Ureter (tissue), 1 donor: ENCODE data around the gene RNF112. TPM values are rescaled to one million over a fixed set of nuclear protein-coding genes. Genes with fewer than 3 reads are reported as not detected.

Experiments
- DNase-seq: peaks from one replicate; pipeline ENCODE4 v3.0.0-alpha.2; 2020; ENCODE audit warnings: low spot score
- total RNA-seq: library from RNA; stranded (reverse); gene quantifications from one replicate; pipeline ENCODE4 v1.2.4, GENCODE V29; 2023
- donor health status: DM: yes; HTN: yes; CAD: no.

The RNF112 gene
- total RNA-seq, 1 donor from 2014 or later = 20.7 TPM

GRCh38 chr17:19374136-19374535 lies 36.9 kb upstream of the RNF112 start:
- DNase-seq = no peak

GRCh38 chr17:19375732-19376131 lies 35.3 kb upstream of the RNF112 start:
- DNase-seq = no peak

- no peak for DNase-seq
These were observed 34.2 kb upstream of the RNF112 start for GRCh38 chr17:19376811-19377210.

DNA sequence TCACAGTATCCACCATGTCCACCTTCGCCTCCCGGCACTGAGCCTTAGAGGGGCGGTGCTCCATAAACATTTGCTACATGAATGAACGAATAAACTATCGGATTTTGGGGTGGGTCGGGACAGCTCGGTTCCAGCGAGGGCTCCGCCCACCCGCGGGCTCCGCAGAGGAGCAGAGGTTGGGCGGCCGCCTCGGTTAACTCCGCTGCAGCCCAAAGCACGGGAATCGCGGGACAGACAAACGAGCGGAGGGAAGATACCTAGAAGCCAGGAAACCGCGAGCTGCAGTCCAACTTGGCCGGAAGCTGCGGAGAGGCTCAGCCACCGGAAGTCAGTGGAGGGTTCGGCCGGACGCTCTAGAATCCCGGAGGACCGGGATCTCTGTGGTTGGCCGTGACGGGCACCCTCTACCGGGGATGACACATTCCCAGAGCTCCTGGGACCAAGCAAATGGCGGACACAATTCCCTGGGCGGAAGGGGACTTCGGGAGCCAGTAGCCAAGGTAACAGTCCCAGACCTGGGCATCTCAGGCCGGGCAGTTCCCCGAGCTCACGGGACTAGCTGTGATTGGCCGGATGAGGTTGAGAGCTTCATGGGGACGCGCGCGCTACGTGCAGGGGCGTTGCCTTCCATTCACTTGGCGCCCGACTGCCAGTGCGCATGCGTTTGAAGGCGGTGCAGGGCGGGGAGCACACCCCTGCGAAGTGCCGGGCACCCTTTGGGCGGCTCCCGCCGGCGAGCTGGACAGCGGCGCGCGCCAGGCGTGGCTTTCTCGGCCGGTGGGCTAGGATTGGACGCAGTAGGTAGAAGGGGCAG lies 33.2 kb upstream of the RNF112 start:
- peak; percentile 98 for DNase-seq

DNA sequence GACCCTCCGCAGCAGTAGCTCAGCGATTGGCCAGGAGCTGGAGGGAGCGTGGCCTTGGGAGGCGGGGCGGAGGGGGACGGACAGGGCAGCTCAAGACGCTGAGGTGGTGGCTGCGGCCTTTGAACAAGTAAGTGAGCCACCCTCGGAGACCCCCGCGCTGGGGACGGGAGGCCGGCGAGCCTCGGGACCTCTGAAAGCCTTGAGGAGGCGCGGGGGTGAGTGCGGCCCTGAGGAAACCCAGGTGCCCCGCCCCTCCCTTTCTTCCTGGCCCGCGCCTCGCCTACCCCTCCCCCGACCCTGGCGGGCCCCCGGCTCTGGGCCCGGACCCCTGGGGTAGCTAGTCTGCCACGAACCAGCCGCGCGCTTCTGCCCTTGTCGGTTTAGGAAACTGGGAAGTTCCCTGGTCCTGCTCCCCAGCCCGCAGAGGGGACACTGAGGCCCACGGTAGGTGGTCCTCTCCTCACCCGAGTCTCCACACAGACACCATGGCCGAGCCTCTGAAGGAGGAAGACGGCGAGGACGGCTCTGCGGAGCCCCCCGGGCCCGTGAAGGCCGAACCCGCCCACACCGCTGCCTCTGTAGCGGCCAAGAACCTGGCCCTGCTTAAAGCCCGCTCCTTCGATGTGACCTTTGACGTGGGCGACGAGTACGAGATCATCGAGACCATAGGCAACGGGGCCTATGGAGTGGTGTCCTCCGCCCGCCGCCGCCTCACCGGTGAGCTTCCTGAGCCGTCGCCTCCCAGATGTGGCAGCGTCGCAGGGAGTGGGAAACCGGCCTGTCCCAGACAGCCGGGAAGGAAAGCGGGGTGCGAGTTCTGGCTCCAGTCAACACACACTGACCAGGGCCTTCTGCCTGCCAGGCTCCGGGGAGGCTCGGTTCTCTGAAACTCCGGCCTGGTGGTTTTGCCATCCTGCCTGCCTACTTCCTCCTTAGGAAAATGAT lies 32.3 kb upstream of the RNF112 start, which contains the start of gene MAPK7:
Gene MAPK7, plus strand, starts transcription at position 83 of the 945 bp plus-strand sequence. Its CDS starts 403 bp downstream, at position 486.
- no peak for DNase-seq

- DNase-seq = no peak
These were observed 31.5 kb upstream of the RNF112 start for GRCh38 chr17:19379361-19380065.

DNA sequence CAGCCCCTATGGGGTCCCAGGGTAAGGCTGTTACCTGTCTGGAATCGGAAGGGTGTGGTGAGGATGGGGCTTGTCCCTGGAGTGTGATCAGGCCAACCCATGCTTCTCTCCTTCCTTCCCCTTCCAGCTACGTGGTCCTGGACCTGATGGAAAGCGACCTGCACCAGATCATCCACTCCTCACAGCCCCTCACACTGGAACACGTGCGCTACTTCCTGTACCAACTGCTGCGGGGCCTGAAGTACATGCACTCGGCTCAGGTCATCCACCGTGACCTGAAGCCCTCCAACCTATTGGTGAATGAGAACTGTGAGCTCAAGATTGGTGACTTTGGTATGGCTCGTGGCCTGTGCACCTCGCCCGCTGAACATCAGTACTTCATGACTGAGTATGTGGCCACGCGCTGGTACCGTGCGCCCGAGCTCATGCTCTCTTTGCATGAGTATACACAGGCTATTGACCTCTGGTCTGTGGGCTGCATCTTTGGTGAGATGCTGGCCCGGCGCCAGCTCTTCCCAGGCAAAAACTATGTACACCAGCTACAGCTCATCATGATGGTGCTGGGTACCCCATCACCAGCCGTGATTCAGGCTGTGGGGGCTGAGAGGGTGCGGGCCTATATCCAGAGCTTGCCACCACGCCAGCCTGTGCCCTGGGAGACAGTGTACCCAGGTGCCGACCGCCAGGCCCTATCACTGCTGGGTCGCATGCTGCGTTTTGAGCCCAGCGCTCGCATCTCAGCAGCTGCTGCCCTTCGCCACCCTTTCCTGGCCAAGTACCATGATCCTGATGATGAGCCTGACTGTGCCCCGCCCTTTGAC lies 30.3 kb upstream of the RNF112 start:
- DNase-seq = no peak

DNA sequence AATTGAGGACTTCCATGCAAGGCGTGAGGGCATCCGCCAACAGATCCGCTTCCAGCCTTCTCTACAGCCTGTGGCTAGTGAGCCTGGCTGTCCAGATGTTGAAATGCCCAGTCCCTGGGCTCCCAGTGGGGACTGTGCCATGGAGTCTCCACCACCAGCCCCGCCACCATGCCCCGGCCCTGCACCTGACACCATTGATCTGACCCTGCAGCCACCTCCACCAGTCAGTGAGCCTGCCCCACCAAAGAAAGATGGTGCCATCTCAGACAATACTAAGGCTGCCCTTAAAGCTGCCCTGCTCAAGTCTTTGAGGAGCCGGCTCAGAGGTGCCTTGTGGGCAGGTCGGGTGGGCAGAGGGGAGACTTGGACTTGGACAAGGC lies 29.7 kb upstream of the RNF112 start:
- no peak for DNase-seq

- DNase-seq = no peak
These were observed 29.1 kb upstream of the RNF112 start for GRCh38 chr17:19381741-19382444.

DNA sequence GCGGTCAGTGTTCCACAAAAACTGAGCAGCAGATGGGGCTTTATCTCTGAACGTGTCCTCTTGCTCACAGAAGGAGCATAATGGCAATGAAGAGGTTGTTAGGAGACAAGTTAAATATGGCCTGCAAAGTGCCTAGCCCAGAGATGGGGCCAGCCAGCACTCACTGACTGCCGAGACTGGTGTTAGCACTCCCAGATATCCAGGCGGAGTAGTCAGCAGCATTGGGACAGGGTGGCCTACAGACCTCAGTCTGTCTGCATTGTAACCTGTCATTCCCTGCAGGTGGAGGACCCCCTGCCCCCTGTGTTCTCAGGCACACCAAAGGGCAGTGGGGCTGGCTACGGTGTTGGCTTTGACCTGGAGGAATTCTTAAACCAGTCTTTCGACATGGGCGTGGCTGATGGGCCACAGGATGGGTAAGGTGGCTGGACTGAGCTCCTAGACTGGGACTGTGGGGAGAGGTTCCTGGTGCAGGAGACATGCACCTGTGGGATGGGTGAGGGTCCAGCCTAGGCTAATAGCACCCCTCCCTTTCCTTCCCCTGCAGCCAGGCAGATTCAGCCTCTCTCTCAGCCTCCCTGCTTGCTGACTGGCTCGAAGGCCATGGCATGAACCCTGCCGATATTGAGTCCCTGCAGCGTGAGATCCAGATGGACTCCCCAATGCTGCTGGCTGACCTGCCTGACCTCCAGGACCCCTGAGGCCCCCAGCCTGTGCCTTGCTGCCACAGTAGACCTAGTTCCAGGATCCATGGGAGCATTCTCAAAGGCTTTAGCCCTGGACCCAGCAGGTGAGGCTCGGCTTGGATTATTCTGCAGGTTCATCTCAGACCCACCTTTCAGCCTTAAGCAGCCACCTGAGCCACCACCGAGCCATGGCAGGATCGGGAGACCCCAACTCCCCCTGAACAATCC lies 28.2 kb upstream of the RNF112 start:
- DNase-seq = no peak

DNA sequence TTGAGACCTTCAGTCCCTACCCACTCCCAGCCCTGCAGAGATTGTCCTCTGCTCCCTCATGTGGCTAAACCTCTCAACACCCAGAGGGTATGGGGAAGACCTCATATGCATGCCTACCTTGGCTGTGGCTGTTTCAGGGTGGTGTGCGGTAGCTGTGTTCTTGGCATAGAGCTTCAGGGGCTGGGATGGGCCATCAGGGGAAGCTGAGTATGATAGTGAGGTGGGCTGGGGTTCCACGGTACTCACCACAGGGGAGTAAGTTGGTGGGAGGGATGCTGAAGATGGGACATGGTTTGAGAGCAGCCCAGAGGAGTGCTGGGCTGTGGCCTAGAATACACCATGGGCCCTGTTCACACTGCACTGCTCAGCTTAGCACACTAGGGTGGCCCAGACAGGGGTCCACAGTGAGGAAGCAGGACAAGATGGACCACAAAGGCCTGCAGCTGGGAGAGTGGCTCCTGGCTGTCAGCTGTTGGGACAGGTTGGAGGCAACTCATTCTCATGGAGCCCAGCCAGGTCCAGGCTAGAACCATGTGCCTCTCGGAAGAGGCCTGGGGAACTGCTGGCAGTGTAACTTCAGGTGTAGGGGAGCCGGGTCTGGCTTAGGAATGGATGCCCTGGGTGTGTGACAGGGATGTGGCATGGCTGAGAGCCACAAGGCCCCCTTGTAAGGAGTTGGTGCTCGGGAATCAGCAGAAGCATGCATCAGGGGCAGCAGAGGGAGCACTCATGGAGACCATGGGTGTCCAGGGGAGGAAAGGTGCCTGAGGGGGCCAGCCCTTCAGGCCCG lies 27.2 kb upstream of the RNF112 start:
- DNase-seq = no peak

DNA sequence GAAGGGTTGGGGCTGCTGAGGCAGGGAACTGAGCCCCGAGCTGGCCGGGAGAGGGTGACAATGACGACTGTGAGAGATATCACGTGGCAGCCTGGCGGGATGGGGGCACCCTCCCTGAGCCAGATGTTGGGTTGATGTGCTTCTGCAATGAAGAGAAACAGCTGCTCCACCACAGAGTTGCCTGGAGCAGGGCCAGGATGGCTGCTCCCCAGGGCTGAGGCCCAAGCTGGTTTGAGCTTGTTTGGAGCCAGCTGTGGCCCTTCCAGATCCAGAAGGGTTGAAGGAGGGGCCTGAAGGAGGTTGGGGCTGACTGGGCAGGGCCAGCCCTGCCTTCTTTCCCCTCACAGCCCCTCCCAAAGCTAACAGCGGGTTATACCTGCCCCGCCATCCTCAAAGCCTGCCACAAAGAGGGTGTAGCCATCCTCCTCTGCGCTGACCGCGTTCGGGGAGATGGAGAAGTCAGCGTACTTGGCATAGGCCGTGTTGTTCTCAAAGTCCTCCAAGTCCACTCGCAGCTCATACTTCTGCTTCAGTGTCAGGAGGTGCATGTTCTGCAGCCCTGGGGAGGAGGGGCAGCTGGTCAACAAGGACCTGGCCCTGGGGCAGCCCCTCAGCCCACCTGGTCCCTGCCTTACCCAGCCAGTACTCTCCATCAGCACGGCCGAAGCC lies 26.2 kb upstream of the RNF112 start:
- DNase-seq = peak; percentile 94

- no peak for DNase-seq
These were observed 25.5 kb upstream of the RNF112 start for GRCh38 chr17:19385521-19385983.

DNA sequence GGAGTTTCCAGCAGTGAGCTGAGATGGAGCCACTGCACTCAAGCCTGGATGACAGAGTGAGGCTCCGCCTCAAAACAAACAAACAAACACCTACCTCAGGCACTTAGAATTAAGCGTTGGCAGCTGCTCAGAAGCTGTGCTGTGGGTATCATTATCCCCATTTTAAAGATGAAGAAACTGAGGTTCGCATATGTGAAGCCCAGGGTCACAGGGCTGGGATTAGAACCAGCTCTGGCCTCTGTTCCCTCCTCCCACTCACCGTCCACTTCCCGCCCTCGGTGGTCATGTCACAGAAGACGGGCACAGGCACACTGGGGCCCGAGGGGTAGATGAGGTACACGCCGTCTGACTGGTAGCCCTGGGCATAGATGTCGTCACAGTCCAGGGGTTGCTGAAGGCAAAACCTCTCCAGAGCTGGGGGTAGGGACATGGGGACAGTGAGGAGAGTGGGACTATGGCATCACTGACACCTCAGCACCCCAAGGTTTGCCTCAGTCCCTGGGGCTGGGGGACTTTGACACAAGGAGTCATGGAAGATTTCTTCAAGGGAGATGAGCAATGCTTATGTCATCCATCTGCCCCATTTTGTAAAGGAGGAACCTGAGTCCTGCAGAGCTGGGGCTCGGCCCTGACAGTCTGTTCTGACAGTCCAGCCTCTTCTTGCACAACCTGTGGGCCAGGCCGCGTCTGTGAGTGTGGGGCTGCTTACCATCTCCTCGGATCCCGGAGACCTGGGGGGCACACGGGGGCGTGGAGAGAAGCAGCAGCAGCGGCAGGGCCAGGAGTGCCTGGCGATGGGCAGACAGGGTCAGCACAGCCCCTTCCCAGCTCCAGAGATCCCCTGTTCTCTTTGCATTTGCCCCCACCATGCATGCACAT lies 24.7 kb upstream of the RNF112 start:
- no peak for DNase-seq

GRCh38 chr17:19386974-19387920 lies 23.8 kb upstream of the RNF112 start, which contains the start of gene MFAP4:
Gene MFAP4 (minus strand): TSS chr17:19387190. CDS start chr17:19387155, 35 bp downstream.
- DNase-seq = peak; percentile 83
